H9 (cell line): Measurements from ENCODE around the gene ADORA2B. TPM values are rescaled to one million over a fixed set of nuclear protein-coding genes. Genes with fewer than 3 reads are reported as not detected.

ENCODE experiments used
- DNase-seq: peaks from one replicate; pipeline ENCODE4 v3.0.0-alpha.2; 2017
- H2AFZ ChIP-seq: one replicate; pipeline ENCODE4 v1.6.1; 2013; ENCODE audit warnings: mild to moderate bottlenecking, low read length, control low read depth, moderate library complexity
- H2AK5ac ChIP-seq: 2 replicates; pipeline ENCODE4 v1.6.1; 2013; ENCODE audit warnings: low read length, control low read depth, mixed read lengths; ENCODE audit not compliant: insufficient read length
- H2BK120ac ChIP-seq: one replicate; pipeline ENCODE4 v1.6.1; 2013; ENCODE audit warnings: low read depth, mild to moderate bottlenecking, low read length, control low read depth, inconsistent platforms; ENCODE audit not compliant: poor library complexity, severe bottlenecking
- H2BK12ac ChIP-seq: 2 replicates; pipeline ENCODE4 v1.6.1; 2013; ENCODE audit warnings: low read length, control low read depth, mixed read lengths, low read depth; ENCODE audit not compliant: insufficient read length
- H2BK15ac ChIP-seq: 2 replicates; pipeline ENCODE4 v1.6.1; 2013; ENCODE audit warnings: low read depth, low read length, control low read depth
- H2BK20ac ChIP-seq: one replicate; pipeline ENCODE4 v1.6.1; 2013; ENCODE audit warnings: low read depth, mild to moderate bottlenecking, low read length, control low read depth, inconsistent platforms; ENCODE audit not compliant: poor library complexity, severe bottlenecking
- H2BK5ac ChIP-seq: 2 replicates; pipeline ENCODE4 v1.6.1; 2013; ENCODE audit warnings: low read length, control low read depth, mixed read lengths; ENCODE audit not compliant: insufficient read length
- H3K14ac ChIP-seq: 2 replicates; pipeline ENCODE4 v1.6.1; 2013; ENCODE audit warnings: low read length, control low read depth; ENCODE audit not compliant: insufficient read depth
- H3K18ac ChIP-seq: 2 replicates; pipeline ENCODE4 v1.6.1; 2013; ENCODE audit warnings: low read depth, mild to moderate bottlenecking, mixed read lengths, low read length, control low read depth; ENCODE audit not compliant: insufficient read length
- H3K23ac ChIP-seq: 2 replicates; pipeline ENCODE4 v1.6.1; 2013; ENCODE audit warnings: low read length, control low read depth, mixed read lengths, low read depth; ENCODE audit not compliant: insufficient read length
- H3K23me2 ChIP-seq: 2 replicates; pipeline ENCODE4 v1.6.1; 2013; ENCODE audit warnings: low read depth, mild to moderate bottlenecking, mixed read lengths, low read length, control low read depth; ENCODE audit not compliant: insufficient read length, poor library complexity, severe bottlenecking
- H3K27ac ChIP-seq: 2 replicates; pipeline ENCODE4 v1.5.1; 2013; ENCODE audit warnings: low read length, control low read depth, mixed read lengths, low read depth; ENCODE audit not compliant: insufficient read length
- H3K27me3 ChIP-seq: 2 replicates; pipeline ENCODE4 v1.6.1; 2013; ENCODE audit warnings: low read length, control low read depth, inconsistent platforms; ENCODE audit not compliant: insufficient read depth
- H3K4ac ChIP-seq: 2 replicates; pipeline ENCODE4 v1.6.1; 2013; ENCODE audit warnings: low read depth, mild to moderate bottlenecking, control low read depth, inconsistent platforms, low read length, moderate library complexity
- H3K4me1 ChIP-seq: 2 replicates; pipeline ENCODE4 v1.6.1; 2013; ENCODE audit warnings: low read length, control low read depth, inconsistent platforms; ENCODE audit not compliant: insufficient read depth
- H3K4me2 ChIP-seq: 2 replicates; pipeline ENCODE4 v1.6.1; 2013; ENCODE audit warnings: low read length, control low read depth, mixed read lengths; ENCODE audit not compliant: insufficient read length, insufficient read depth
- H3K56ac ChIP-seq: 2 replicates; pipeline ENCODE4 v1.6.1; 2013; ENCODE audit warnings: low read depth, mild to moderate bottlenecking, mixed read lengths, low read length, control low read depth; ENCODE audit not compliant: insufficient read length
- H3K79me1 ChIP-seq: 2 replicates; pipeline ENCODE4 v1.6.1; 2013; ENCODE audit warnings: low read depth, mild to moderate bottlenecking, moderate library complexity, low read length, control low read depth, inconsistent platforms; ENCODE audit not compliant: insufficient read depth, poor library complexity, severe bottlenecking
- H3K79me2 ChIP-seq: 2 replicates; pipeline ENCODE4 v1.6.1; 2013; ENCODE audit warnings: low read length, control low read depth, inconsistent platforms; ENCODE audit not compliant: insufficient read depth
- H3K9ac ChIP-seq: 2 replicates; pipeline ENCODE4 v1.6.1; 2013; ENCODE audit warnings: low read length, control low read depth, mixed read lengths; ENCODE audit not compliant: insufficient read length; ENCODE audit errors: extremely low read depth
- H3K9me3 ChIP-seq: one replicate; pipeline ENCODE4 v1.6.1; 2013; ENCODE audit warnings: low read depth, low read length, inconsistent platforms; ENCODE audit not compliant: control insufficient read depth
- H3T11ph ChIP-seq: one replicate; pipeline ENCODE4 v1.6.1; 2013; ENCODE audit warnings: mild to moderate bottlenecking, low read length, control low read depth, inconsistent platforms
- H4K20me1 ChIP-seq: one replicate; pipeline ENCODE4 v1.6.1; 2013; ENCODE audit not compliant: control insufficient read depth, insufficient read length, insufficient read depth
- H4K5ac ChIP-seq: 2 replicates; pipeline ENCODE4 v1.6.1; 2013; ENCODE audit warnings: low read depth, mild to moderate bottlenecking, mixed read lengths, low read length, control low read depth; ENCODE audit not compliant: insufficient read length
- H4K8ac ChIP-seq: replicated peaks from 2 replicates; pipeline ENCODE4 v1.6.1; 2013; ENCODE audit warnings: low read length, control low read depth, mixed read lengths, low read depth; ENCODE audit not compliant: insufficient read length
- H4K91ac ChIP-seq: 2 replicates; pipeline ENCODE4 v1.6.1; 2013; ENCODE audit warnings: low read depth, mild to moderate bottlenecking, moderate library complexity, mixed read lengths, low read length, control low read depth; ENCODE audit not compliant: insufficient read length
- H3K27ac Mint-ChIP-seq, 3 experiments: 2 replicates in 2 of 3; 3 replicates in 1 of 3; pipeline ENCODE4 v1.8.0; 2020 to 2021; ENCODE audit warnings: mixed read lengths in 3 of 3, mild to moderate bottlenecking in 1 of 3, moderate library complexity in 1 of 3
- H3K27me3 Mint-ChIP-seq: 2 replicates; pipeline ENCODE4 v1.8.0; 2021; ENCODE audit warnings: low read depth, mild to moderate bottlenecking, moderate library complexity, mixed read lengths
- H3K36me3 Mint-ChIP-seq, 3 experiments: 2 replicates in 2 of 3; 3 replicates in 1 of 3; pipeline ENCODE4 v1.8.0; 2020 to 2021; ENCODE audit warnings: low read depth in 3 of 3, mixed read lengths in 3 of 3; ENCODE audit not compliant: insufficient read depth in 1 of 3
- H3K4me1 Mint-ChIP-seq, 2 experiments: 2 replicates each; pipeline ENCODE4 v1.8.0; 2020; ENCODE audit warnings: mixed read lengths in 2 of 2
- H3K4me3 Mint-ChIP-seq, 2 experiments: 2 replicates in 1 of 2; 3 replicates in 1 of 2; pipeline ENCODE4 v1.8.0; 2020 to 2021; ENCODE audit warnings: mild to moderate bottlenecking in 2 of 2, mixed read lengths in 2 of 2, moderate library complexity in 1 of 2
- H3K9me3 Mint-ChIP-seq, 2 experiments: 2 replicates in 1 of 2; 3 replicates in 1 of 2; pipeline ENCODE4 v1.8.0; 2020; ENCODE audit warnings: mild to moderate bottlenecking in 2 of 2, mixed read lengths in 2 of 2, moderate library complexity in 1 of 2
- WGBS: extraction: QIAGEN DNeasy Blood & Tissue Kit; methylation state at CpG from one replicate; pipeline ENCODE4 v1.1.7; 2013; ENCODE audit warnings: missing lambda C conversion rate, low lambda C conversion rate, mixed read lengths; ENCODE audit not compliant: insufficient read length; ENCODE audit errors: extremely low coverage; 5-methylcytosine and 5-hydroxymethylcytosine counted together
- total RNA-seq: library from RNA; stranded (reverse); gene quantifications from 2 replicates; pipeline ENCODE4 v1.2.1, GENCODE V29; 2021
- TF ChIP-seq, protein P1 (sequence below): fragments of 200-600 bp; sonication (generic); conservative IDR thresholded peaks from 3 replicates; pipeline ENCODE4 v1.8.0; 2021; ENCODE audit warnings: antibody characterized with exemption, mild to moderate bottlenecking

ADORA2B gene
- total RNA-seq, 1 experiment from 2014 or later, result 3.1 TPM

DNA sequence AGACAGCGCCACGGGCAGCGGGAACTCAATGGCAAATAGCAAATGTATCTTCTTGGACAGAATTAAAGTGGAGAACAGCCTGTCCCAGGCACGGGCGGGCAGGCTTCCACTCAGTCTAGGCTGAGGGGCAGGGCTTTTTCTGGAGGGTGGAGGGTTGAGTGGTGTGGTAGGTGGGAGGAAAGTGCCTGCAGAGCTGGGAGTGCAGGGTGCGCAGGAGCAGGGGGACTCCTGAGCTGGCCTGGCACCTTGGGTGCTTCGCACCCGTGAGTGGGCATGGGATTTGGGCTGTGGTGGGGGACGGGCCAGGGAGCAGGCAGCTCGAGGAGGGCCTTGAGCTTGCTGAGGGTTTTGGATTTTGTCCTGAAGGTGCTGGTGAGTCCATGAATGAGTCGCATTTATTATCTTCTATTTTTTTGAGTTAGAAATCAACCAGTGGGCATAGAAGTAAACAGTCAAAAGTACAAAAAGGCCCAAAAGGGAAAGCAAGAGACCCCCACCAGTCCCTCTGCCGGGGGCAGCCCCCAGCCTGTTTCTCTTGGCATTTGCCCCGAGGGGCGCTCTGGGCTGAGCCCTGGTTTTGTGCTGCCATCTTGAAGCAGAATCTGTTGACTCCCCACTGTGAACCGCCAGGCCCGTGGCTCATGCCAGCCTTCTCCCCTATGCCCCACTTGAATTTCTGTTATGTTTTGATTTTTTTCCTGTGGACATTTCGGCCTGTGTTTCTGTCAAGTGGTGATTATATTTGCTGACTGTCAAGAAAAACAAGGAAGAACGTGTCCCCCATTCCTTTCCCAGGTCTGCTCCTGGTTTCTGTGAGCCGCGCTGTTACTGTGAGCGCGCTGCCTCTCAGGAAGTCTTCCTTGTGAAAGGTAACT lies 8.2 kb downstream of the ADORA2B start:
- no peak overlapping the region for H4K8ac ChIP-seq
- H3K4me2 ChIP-seq, result no peak overlapping the region
- WGBS, result no CpG with 5 or more reads among the region's 22 CpGs
- H2BK12ac ChIP-seq, result no peak overlapping the region
- no peak for DNase-seq
- H3K27ac Mint-ChIP-seq, result peak overlapping the region in 1 of 3 experiments; percentile 72; a peak in 1 of 7 replicates
- no peaks in the 10 kb centered on the region for H3K9me3 ChIP-seq
- no peaks in the 10 kb centered on the region for H3K23me2 ChIP-seq
- H3K79me2 ChIP-seq, result no peaks in the 10 kb centered on the region
- no peak overlapping the region for H3K18ac ChIP-seq
- H3K14ac ChIP-seq, result no peak overlapping the region
- H3K9ac ChIP-seq, result no peak overlapping the region
- H2BK5ac ChIP-seq, result no peak overlapping the region
- H3K56ac ChIP-seq, result no peak overlapping the region
- H3K4me1 Mint-ChIP-seq, result peaks cover 9 to 16% of the 10 kb centered on the region in 2 experiments
- H3K27me3 ChIP-seq, result no peaks in the 10 kb centered on the region
- H4K91ac ChIP-seq, result no peak overlapping the region
- H3K23ac ChIP-seq, result no peak overlapping the region
- H3T11ph ChIP-seq, result no peak overlapping the region
- H2AFZ ChIP-seq, result no peak overlapping the region
- H3K4me1 ChIP-seq, result peaks cover 6% of the 10 kb centered on the region; the same call in 1 of the 2 replicates
- H2AK5ac ChIP-seq, result no peak overlapping the region
- no peak overlapping the region for H3K4ac ChIP-seq
- no peak overlapping the region for H2BK120ac ChIP-seq
- no peaks in the 10 kb centered on the region for H4K20me1 ChIP-seq
- no peaks in the 10 kb centered on the region for H3K9me3 Mint-ChIP-seq
- TF ChIP-seq, protein P1, sequence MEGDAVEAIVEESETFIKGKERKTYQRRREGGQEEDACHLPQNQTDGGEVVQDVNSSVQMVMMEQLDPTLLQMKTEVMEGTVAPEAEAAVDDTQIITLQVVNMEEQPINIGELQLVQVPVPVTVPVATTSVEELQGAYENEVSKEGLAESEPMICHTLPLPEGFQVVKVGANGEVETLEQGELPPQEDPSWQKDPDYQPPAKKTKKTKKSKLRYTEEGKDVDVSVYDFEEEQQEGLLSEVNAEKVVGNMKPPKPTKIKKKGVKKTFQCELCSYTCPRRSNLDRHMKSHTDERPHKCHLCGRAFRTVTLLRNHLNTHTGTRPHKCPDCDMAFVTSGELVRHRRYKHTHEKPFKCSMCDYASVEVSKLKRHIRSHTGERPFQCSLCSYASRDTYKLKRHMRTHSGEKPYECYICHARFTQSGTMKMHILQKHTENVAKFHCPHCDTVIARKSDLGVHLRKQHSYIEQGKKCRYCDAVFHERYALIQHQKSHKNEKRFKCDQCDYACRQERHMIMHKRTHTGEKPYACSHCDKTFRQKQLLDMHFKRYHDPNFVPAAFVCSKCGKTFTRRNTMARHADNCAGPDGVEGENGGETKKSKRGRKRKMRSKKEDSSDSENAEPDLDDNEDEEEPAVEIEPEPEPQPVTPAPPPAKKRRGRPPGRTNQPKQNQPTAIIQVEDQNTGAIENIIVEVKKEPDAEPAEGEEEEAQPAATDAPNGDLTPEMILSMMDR, result no peak
- H3K27ac ChIP-seq, result no peak overlapping the region
- H3K79me1 ChIP-seq, result no peaks in the 10 kb centered on the region
- no peak overlapping the region for H2BK20ac ChIP-seq
- no peak overlapping the region for H3K4me3 Mint-ChIP-seq
- peaks cover 0 to 5% (median 0%) of the 10 kb centered on the region in 3 experiments; a peak in 2 of 7 replicates for H3K36me3 Mint-ChIP-seq
- H4K5ac ChIP-seq, result no peak overlapping the region
- H3K27me3 Mint-ChIP-seq, result no peaks in the 10 kb centered on the region; the same call in none of the 2 replicates
- no peak overlapping the region; the same call in 1 of the 2 replicates for H2BK15ac ChIP-seq
